NCI-H510A (cell line): ENCODE data around the gene KAZALD1.
A peak's percentile ranks its signal among the peaks of the same experiment; 100 is the strongest.

ENCODE experiments used
- DNase-seq: peaks from one replicate; lab custom pipeline; 2025; lab: John Stamatoyannopoulos, UW

The KAZALD1 gene

DNA sequence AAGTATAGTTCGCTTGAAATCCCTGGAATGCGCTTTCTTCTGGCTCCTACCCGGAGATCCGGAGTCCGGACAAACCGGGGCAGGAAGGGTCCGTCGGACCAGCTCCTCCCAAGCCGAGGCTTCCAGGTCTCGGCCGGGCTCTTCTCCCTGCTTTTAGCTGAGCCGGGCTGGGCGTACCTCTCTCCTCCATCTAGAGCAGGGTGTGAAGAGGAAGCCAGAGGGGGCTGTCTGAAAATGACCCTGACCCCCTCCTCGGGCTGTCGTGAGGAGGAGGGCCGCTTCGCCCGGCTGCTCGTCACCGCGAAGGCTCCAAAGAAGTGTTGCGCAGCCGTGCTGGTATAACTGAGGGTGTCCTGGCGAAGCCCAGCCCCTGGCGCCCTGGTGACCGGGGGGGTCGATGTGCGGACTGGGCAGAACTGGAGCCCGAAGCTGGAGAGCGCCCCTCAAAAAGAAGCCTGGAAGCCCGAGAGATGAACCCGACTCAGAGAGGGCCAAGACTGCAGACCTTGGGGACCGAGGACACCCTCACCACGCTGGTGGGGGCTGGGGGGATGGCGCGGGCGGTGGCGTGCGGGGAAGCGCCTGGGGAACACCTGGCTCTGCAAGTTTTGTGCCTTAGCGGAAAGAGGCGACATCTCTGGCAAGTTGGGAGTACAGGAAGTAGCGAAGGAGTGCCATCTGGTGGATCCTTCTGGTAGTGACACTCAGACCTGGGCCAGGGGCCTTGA lies 5.7 kb downstream of the KAZALD1 start:
- DNase-seq: peak; percentile 68

GRCh38 chr10:101069441-101069840 lies 7.7 kb downstream of the KAZALD1 start:
- DNase-seq: no peak

DNA sequence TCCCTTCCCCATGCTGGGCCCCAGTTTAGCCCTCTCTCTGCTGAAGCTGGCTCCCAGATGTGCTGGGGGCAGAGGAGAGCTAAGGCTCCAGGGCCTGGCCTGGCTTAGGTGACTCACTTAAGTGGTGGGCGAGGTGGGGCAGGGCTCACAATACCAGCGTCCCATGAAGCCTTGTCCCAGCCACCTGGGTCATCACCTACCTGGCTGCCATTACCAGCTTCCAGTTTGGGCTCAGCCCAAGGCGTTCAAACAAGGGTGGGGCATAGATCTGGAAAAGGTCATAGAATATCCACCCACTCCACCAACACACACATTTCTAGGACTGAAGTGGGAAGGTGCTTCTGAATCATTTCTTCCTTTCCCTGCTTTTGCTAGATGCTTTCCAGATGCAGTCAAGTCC lies 8.3 kb downstream of the KAZALD1 start:
- DNase-seq: no peak

DNA sequence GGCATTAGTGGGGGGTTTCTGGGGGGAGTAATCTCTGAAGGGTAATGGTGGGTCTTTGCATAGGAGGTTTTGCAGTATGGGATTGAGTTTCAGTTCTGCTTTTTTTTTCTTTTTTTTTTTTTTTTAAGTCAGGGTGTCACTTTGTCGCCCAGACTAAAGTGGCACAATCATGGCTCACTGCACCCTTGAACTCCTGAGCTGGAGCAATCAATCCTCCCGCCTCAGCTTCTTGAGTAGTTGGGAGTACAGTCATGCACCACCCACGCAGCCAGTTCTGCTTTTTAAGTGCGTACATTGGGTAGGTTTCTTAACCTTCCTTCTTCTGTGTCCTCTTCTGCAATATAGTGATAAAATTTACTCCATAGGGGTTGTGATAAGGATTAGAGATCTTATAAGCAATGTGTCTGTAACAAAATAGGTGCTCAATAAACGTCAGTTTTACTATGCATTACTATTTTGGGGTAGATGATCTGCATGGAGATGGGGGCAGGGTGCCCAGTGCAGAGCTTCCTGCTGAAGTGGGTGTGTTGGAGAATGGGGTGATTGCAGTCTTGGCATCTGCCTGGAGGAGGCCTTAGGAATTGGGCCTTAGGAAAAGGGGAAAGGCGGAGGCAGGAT lies 9.6 kb downstream of the KAZALD1 start:
- DNase-seq: no peak

DNA sequence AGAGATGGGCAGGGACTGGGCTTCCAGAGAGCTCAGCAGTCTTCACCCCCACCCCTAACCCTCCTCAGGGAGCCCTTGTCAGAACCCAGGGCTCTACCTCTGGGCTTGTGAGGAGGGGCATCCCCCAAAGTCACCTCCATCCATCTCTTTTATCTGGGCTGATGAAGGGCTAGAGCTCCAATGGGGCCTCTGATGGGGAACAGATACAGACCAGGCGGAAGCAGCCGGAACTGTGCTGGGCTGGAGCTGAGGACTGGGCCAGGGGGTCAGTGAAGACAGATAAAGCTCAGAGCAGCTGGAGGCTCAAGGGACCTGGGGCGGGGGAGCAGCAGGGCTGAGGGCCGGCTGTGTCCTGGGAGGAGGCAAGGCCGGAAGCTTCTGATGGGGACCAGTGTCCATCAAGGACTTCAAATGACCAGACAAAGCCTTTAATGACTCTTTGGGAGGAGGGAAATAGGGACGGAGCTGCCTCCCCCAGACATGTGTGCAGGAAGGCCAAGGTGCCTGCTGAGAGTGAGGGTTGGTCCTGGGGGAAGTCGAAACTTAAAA lies 10.2 kb downstream of the KAZALD1 start:
- DNase-seq: no peak

- DNase-seq: no peak
Measured at GRCh38 chr10:101072923-101073322, 11.1 kb downstream of the KAZALD1 start.

GRCh38 chr10:101073631-101074030 lies 11.8 kb downstream of the KAZALD1 start:
- no peak for DNase-seq

- DNase-seq: no peak
Measured at GRCh38 chr10:101075775-101076174, 14.0 kb downstream of the KAZALD1 start.

DNA sequence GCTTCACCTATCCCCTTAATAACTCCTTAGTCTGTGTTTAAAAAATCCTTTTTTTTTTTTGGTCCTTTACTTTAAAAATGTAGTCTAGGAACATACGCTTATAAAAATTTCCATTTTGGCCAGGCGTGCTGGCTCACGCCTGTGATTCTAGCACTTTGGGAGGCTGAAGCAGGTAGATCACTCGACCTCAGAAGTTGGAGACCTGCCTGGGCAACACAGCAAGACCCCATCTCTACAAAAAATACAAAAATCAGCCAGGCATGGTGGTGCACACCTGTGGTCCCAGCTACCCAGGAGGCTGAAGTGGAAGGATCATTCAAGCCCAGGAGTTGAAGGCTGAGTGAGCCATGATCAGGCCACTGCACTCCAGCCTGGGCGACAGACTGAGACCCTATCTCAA lies 14.8 kb downstream of the KAZALD1 start:
- DNase-seq: no peak

DNA sequence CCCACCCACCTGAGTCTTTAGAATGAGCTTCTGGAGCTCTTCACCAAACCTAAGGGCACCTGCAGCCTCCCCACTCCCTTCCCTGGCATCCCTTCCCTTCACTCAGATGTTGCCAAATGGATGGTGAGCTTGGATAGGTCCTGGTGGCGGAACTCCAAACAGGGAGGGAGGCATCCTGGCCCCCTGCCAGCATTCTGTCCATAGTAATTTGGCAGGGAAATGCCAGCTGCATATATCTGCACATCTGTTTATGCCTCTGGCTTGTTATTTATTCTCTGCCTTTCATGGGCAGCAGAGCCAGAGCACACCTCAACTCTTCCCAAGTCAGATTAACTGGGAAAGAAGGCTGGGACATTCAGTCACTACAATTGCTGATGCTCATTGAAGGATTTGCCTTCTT lies 18.1 kb downstream of the KAZALD1 start:
- no peak for DNase-seq

DNA sequence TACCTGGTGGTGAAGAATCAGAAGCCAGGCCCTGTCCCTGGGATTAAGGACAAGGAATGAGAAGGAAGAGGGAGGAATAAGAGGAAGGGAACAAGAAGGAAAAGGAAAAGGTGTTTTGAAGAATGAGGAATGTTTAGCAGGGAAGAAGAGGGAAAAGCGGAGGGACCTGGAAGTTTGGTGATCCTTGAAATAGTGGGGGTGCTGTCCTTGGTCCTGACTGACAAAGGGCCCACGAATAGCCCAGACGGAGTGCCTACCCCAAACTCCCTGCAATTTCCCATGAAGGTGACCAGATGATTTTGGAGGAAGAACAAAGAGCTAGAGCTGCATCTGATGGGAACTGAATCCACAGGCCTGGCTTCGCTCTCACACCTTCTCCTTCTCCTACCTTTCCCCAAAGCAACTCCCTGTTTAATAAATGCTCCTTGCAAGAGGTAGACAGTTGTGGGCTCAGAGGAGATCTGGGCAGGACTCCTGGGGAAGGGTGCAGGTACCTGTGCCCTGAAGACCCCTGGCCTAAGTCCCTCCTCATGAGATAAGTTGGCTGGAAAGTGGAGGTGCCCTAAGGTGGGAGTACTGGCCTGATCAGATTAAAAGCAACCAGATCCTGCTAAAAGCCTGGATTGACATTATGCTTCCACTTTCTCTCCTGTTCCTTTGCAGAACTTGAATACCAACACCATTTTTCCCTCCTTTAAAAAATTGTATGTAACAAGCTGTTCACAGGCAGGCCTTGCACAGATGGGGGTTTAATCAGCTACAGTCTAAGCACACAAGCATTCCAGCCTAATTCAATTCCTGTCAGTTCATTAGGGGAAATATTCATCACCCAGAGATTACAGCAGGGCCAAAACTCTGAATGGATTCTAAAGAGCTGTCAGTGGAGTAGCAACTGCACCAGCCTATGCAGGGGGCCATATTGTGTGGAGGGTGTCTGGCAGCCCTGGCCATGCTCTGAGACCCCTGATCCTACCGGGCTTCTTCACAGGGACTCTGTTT lies 19.4 kb downstream of the KAZALD1 start:
- DNase-seq: no peak

- DNase-seq: no peak
Measured at GRCh38 chr10:101085846-101086245, 24.1 kb downstream of the KAZALD1 start.

- no peak for DNase-seq
Measured at GRCh38 chr10:101087376-101087775, 25.6 kb downstream of the KAZALD1 start.

GRCh38 chr10:101087965-101088364 lies 26.2 kb downstream of the KAZALD1 start:
- DNase-seq: no peak

GRCh38 chr10:101089520-101090299 lies 27.9 kb downstream of the KAZALD1 start:
- no peak for DNase-seq

GRCh38 chr10:101090597-101090996 lies 28.8 kb downstream of the KAZALD1 start:
- no peak for DNase-seq

- no peak for DNase-seq
Measured at GRCh38 chr10:101091546-101092290, 29.9 kb downstream of the KAZALD1 start.

DNA sequence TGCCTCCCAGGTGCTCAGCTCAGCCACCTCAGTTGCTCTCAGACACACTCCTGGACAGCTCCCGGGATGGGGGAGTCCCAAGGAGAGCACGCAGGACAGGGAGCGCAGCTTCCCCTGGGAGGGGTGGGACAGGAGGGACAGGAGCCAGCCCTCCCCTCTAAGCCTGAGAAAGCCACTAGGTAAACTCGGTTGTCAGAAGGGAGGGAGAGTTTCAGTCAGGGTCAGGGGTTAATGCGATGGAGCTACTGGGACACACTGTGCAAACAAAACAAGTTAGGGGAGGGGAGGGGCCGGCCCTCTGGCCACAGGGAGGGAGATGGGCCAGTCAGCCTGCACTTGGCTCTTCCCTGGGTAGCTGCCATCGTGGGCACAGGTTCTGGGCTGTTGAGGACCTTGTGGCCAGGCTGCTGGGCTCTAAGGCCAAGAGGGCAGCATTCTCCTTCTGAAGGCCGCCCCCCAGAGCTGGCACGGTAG lies 31.1 kb downstream of the KAZALD1 start:
- DNase-seq: no peak

GRCh38 chr10:101094121-101094879 lies 32.5 kb downstream of the KAZALD1 start:
- DNase-seq: no peak

DNA sequence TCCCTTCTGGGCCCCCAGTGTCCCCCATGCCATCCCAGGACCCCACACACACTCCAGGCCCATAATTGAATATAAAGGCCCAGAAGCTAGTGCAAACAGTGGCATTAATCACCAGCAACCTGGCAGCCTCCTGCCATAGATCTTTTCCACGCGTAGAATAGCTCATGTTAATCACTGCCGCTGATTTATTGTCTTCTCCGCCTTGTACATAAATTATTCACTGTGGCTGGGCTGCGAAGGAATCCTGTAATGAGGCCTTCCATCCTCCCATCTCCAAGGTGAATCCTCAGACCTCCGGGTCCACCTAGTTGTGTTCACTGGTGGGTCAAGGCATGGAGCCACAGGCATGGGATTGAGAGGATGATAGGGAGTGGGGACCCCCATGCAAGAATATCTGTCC lies 33.2 kb downstream of the KAZALD1 start:
- DNase-seq: no peak
